H1 (cell line): ENCODE results near the gene OGFOD1. TPM values are rescaled to one million over a fixed set of nuclear protein-coding genes. Genes with fewer than 3 reads are reported as not detected.

Experiments
- CTCF ChIA-PET: fragments of 300-600 bp; sonication (Branson Sonifier 250); formaldehyde crosslinking; loops from one replicate; lab custom pipeline; 2021; ENCODE audit not compliant: partially characterized antibody; lab: Charles Lee
- POLR2A ChIA-PET: fragments of 300-600 bp; sonication (Branson Sonifier 250); formaldehyde crosslinking; loops from one replicate; lab custom pipeline; 2021; ENCODE audit warnings: inconsistent platforms; ENCODE audit not compliant: partially characterized antibody; lab: Charles Lee
- DNase-seq, 2 experiments: peaks; one replicate each; pipeline versions ENCODE4 v3.0.0 to v3.0.0-alpha.2; 2010 to 2022; ENCODE audit warnings: low spot score in 2 of 2, low read depth in 1 of 2, mixed read lengths in 1 of 2
- FAIRE-seq: peaks from 2 replicates; lab custom pipeline; 2011; peaks lifted over from hg19 to GRCh38; lab: Jason Lieb, UNC
- H2AFZ ChIP-seq: 2 replicates; pipeline ENCODE4 v1.8.1; 2012; ENCODE audit warnings: low read length, inconsistent platforms
- H2AK5ac ChIP-seq: 2 replicates; pipeline ENCODE4 v1.6.1; 2013; ENCODE audit warnings: low read depth, low read length
- H2BK120ac ChIP-seq: replicated peaks from 2 replicates; pipeline ENCODE3; 2013; ENCODE audit warnings: low read depth, low read length, inconsistent platforms
- H2BK12ac ChIP-seq: 2 replicates; pipeline ENCODE4 v1.6.1; 2013; ENCODE audit warnings: low read depth, low read length
- H2BK15ac ChIP-seq: 2 replicates; pipeline ENCODE4 v1.6.1; 2013; ENCODE audit warnings: low read length
- H2BK20ac ChIP-seq: 2 replicates; pipeline ENCODE4 v1.6.1; 2013; ENCODE audit warnings: low read length
- H2BK5ac ChIP-seq: 2 replicates; pipeline ENCODE4 v1.6.1; 2013; ENCODE audit warnings: low read depth, low read length
- H3K14ac ChIP-seq: 2 replicates; pipeline ENCODE4 v1.6.1; 2013; ENCODE audit warnings: inconsistent platforms; ENCODE audit not compliant: insufficient read length
- H3K18ac ChIP-seq: 2 replicates; pipeline ENCODE4 v1.6.1; 2013; ENCODE audit warnings: low read length; ENCODE audit errors: extremely low read depth
- H3K23ac ChIP-seq: 2 replicates; pipeline ENCODE4 v1.6.1; 2013; ENCODE audit warnings: inconsistent platforms; ENCODE audit not compliant: insufficient read length
- H3K23me2 ChIP-seq: 2 replicates; pipeline ENCODE4 v1.6.1; 2013; ENCODE audit warnings: low read depth, low read length
- H3K27ac ChIP-seq: 2 replicates; pipeline ENCODE4 v1.6.1; 2011; ENCODE audit warnings: low read depth, low read length, inconsistent platforms
- H3K27me3 ChIP-seq, 4 experiments: replicated peaks in 1 of 4; 1 replicate in 1 of 4; 2 replicates in 3 of 4; pipeline versions ENCODE4 v1.6.1 to v1.8.1; 2011 to 2013; ENCODE audit warnings: low read length in 3 of 4, mild to moderate bottlenecking in 3 of 4, inconsistent platforms in 2 of 4, mixed read lengths in 2 of 4, moderate library complexity in 1 of 4; ENCODE audit not compliant: control insufficient read depth in 3 of 4, insufficient read depth in 3 of 4; ENCODE audit errors: extremely low read depth in 1 of 4
- H3K36me3 ChIP-seq, 4 experiments: 2 replicates each; pipeline versions ENCODE4 v1.6.1 to v1.8.1; 2011 to 2013; ENCODE audit warnings: mild to moderate bottlenecking in 4 of 4, low read length in 3 of 4, moderate library complexity in 2 of 4, control low read depth in 1 of 4, inconsistent platforms in 1 of 4; ENCODE audit not compliant: insufficient read depth in 4 of 4, control insufficient read depth in 2 of 4
- H3K4ac ChIP-seq: replicated peaks from 2 replicates; pipeline ENCODE3; 2013; ENCODE audit warnings: low read length, low read depth, mixed read lengths, inconsistent platforms; ENCODE audit not compliant: insufficient read length
- H3K4me1 ChIP-seq, 4 experiments: replicated peaks in 1 of 4; 1 replicate in 1 of 4; 2 replicates in 3 of 4; pipeline versions ENCODE4 v1.6.1 to v1.8.1; 2011 to 2013; ENCODE audit warnings: low read length in 3 of 4, inconsistent platforms in 2 of 4, mixed read lengths in 1 of 4; ENCODE audit not compliant: insufficient read depth in 4 of 4, control insufficient read depth in 3 of 4
- H3K4me2 ChIP-seq, 2 experiments: 2 replicates each; pipeline versions ENCODE4 v1.6.1 to v1.8.1; 2011 to 2013; ENCODE audit warnings: low read depth in 2 of 2, low read length in 2 of 2, control low read depth in 1 of 2, inconsistent platforms in 1 of 2, mild to moderate bottlenecking in 1 of 2; ENCODE audit not compliant: insufficient read depth in 1 of 2
- H3K4me3 ChIP-seq, 4 experiments: fragments of 200-600, 300-600 bp in 1 of 4; sonication (generic), shearing (Covaris generic), sonication (Bioruptor Twin) in 1 of 4; 2 replicates each; pipeline versions ENCODE4 v1.5.1 to v1.8.1; 2011 to 2016; ENCODE audit warnings: low read length in 4 of 4, low read depth in 3 of 4, control low read depth in 2 of 4, inconsistent platforms in 2 of 4, mild to moderate bottlenecking in 2 of 4, mixed read lengths in 1 of 4, moderate library complexity in 1 of 4; ENCODE audit not compliant: insufficient read depth in 2 of 4; ENCODE audit errors: extremely low read depth in 1 of 4
- H3K56ac ChIP-seq: replicated peaks from 2 replicates; pipeline ENCODE3; 2013; ENCODE audit warnings: low read depth, mild to moderate bottlenecking, mixed read lengths, low read length, inconsistent platforms; ENCODE audit not compliant: insufficient read length
- H3K79me1 ChIP-seq: 2 replicates; pipeline ENCODE4 v1.6.1; 2013; ENCODE audit warnings: low read depth, low read length, control low read depth
- H3K79me2 ChIP-seq, 2 experiments: 2 replicates each; pipeline versions ENCODE4 v1.6.1 to v1.8.1; 2012 to 2013; ENCODE audit warnings: low read length in 2 of 2, mild to moderate bottlenecking in 2 of 2, inconsistent platforms in 1 of 2; ENCODE audit not compliant: insufficient read depth in 2 of 2, control insufficient read depth in 1 of 2
- H3K9ac ChIP-seq, 4 experiments: replicated peaks in 1 of 4; 1 replicate in 1 of 4; 2 replicates in 3 of 4; pipeline versions ENCODE4 v1.6.1 to v1.8.1; 2011 to 2013; ENCODE audit warnings: low read depth in 3 of 4, low read length in 3 of 4, control low read depth in 2 of 4, mild to moderate bottlenecking in 2 of 4, moderate library complexity in 2 of 4, inconsistent platforms in 1 of 4; ENCODE audit errors: extremely low read depth in 1 of 4
- H3K9me3 ChIP-seq, 2 experiments: 2 replicates each; pipeline versions ENCODE4 v1.6.1 to v1.8.1; 2012 to 2013; ENCODE audit warnings: mild to moderate bottlenecking in 2 of 2, moderate library complexity in 2 of 2, control low read depth in 1 of 2, inconsistent platforms in 1 of 2, low read depth in 1 of 2, low read length in 1 of 2, mixed read lengths in 1 of 2; ENCODE audit not compliant: insufficient read depth in 2 of 2
- H4K20me1 ChIP-seq, 2 experiments: replicated peaks in 1 of 2; 2 replicates each; pipeline versions ENCODE3 to v1.8.1; 2011 to 2013; ENCODE audit warnings: inconsistent platforms in 2 of 2, low read length in 2 of 2, mild to moderate bottlenecking in 1 of 2; ENCODE audit not compliant: insufficient read depth in 2 of 2, control insufficient read depth in 1 of 2
- H4K5ac ChIP-seq: 2 replicates; pipeline ENCODE4 v1.6.1; 2013; ENCODE audit warnings: low read length, low read depth, mixed read lengths, inconsistent platforms; ENCODE audit not compliant: insufficient read length
- H4K8ac ChIP-seq: 2 replicates; pipeline ENCODE4 v1.8.0; 2013; ENCODE audit warnings: mild to moderate bottlenecking, moderate library complexity, low read length, inconsistent platforms; ENCODE audit not compliant: insufficient read depth; ENCODE audit errors: extremely low read depth
- H4K91ac ChIP-seq: replicated peaks from 2 replicates; pipeline ENCODE3; 2013; ENCODE audit warnings: low read length, mixed read lengths, inconsistent platforms; ENCODE audit not compliant: insufficient read length
- BRCA1 ChIP-seq: IDR thresholded peaks from 2 replicates; pipeline ENCODE4 v1.6.1; 2012; ENCODE audit warnings: low read depth, low read length, improper control_type of control experiment
- TCF12 ChIP-seq: IDR thresholded peaks from 2 replicates; pipeline ENCODE4 v1.6.1; 2011; ENCODE audit warnings: low read depth, mild to moderate bottlenecking, low read length
- WGBS, 2 experiments: shearing (Covaris generic) in 1 of 2; methylation state at CpG; one replicate each; pipeline versions ENCODE4 v1.1.6 to v1.1.7; 2013 to 2015; ENCODE audit warnings: low lambda C conversion rate in 2 of 2, mixed read lengths in 2 of 2, inconsistent platforms in 1 of 2, low coverage in 1 of 2, missing lambda C conversion rate in 1 of 2; ENCODE audit not compliant: insufficient replicate concordance in 2 of 2, insufficient coverage in 1 of 2, insufficient read length in 1 of 2; ENCODE audit errors: extremely low coverage in 1 of 2, missing lambda C conversion rate in 1 of 2; 5-methylcytosine and 5-hydroxymethylcytosine counted together
- polyA plus RNA-seq, 7 experiments: library from polyadenylated mRNA; depleted of rRNA in 3 of 7; stranded (reverse) in 5 of 7; unstranded in 2 of 7; fragments of >200 nt in 5 of 7; fragments of 200-250 nt in 2 of 7; gene quantifications; 1 replicate in 5 of 7; 2 replicates in 1 of 7; 4 replicates in 1 of 7; pipeline versions ENCODE4 v1.2.1 to v1.2.3, GENCODE V29; 2011 to 2013; ENCODE audit warnings: missing spikeins in 2 of 7, mixed read lengths in 2 of 7
- total RNA-seq: library from RNA; stranded (reverse); fragmentation: NEBNext Ultra II Directional; extraction: Animal tissue kit (Norgen Biotek cat#: 25700); gene quantifications from 2 replicates; pipeline ENCODE4 v1.2.1, GENCODE V29; 2021
- TF ChIP-seq, protein P1 (sequence below): IDR thresholded peaks from 2 replicates; pipeline ENCODE4 v1.6.1; 2011; ENCODE audit warnings: low read depth, mild to moderate bottlenecking, low read length; ENCODE audit not compliant: insufficient read depth

OGFOD1 gene
- total and polyA plus RNA-seq, 2 of the 8 experiments (the other 6 are each of a cell fraction or from before 2014, with no cell fraction given), result 24.6 to 61.4 TPM

DNA sequence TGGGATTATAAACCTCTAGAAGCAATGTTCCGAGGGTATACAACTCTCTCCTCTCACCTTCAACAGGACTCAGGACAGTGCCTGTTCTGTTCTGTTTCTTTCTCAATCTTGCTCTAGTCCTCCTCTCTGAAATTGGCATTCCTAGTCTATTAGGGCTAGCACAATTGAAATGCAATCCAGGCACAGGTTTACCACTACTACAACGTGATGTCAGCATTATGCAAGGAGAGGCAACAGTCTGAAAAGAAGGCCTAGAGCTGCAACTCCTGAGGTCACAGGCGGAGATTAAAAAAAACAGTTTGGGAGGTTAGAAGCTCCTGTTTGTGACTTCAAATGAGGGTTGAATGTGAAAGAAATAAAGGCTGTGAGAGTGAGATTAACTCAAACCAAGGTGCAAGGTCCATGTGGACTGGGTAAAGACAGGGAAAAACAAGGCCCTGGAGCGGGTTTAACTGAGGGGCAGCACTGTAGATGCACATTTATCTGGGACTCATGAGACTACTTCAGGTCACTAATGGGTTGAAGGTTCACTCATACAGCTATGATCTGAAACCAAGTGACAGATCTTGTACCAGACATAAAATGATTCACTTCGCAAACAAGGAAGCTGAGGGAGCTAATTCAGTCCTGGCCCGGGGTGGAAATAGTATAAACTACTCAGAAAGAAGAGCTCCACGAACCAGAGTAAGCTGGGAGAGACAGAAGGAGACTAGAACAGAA, 42.8 kb upstream of the OGFOD1 start:
- no peaks in the 10 kb centered on the region for H3K79me1 ChIP-seq
- FAIRE-seq (no peak), DNase-seq (no peak)
- H3K18ac ChIP-seq, result no peak overlapping the region
- no peaks in the 10 kb centered on the region for H4K20me1 ChIP-seq
- H4K91ac ChIP-seq, result no peak overlapping the region
- no peak overlapping the region for H2BK15ac ChIP-seq
- no peak overlapping the region for H3K23ac ChIP-seq
- H2BK5ac ChIP-seq, result no peak overlapping the region
- H4K5ac ChIP-seq, result no peak overlapping the region
- no peaks in the 10 kb centered on the region for H3K79me2 ChIP-seq
- TF ChIP-seq, protein P1, sequence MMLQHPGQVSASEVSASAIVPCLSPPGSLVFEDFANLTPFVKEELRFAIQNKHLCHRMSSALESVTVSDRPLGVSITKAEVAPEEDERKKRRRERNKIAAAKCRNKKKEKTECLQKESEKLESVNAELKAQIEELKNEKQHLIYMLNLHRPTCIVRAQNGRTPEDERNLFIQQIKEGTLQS, result no peak
- no peak for TF ChIP-seq BRCA1
- TF ChIP-seq TCF12, result no peak
- no peaks in the 10 kb centered on the region for H3K9me3 ChIP-seq
- no peak overlapping the region for H3K4ac ChIP-seq
- peaks cover 0 to 6% (median 3%) of the 10 kb centered on the region in 4 experiments; a peak in 4 of 8 replicates for H3K36me3 ChIP-seq
- H3K4me1 ChIP-seq, result no peaks in the 10 kb centered on the region
- H3K27me3 ChIP-seq, result no peaks in the 10 kb centered on the region
- no peak overlapping the region for H3K4me3 ChIP-seq
- no peak overlapping the region for H2BK12ac ChIP-seq
- no peak overlapping the region for H2BK20ac ChIP-seq
- no peak overlapping the region for H3K56ac ChIP-seq
- POLR2A ChIA-PET, result no interaction called here
- no peak overlapping the region for H3K27ac ChIP-seq
- no peak overlapping the region for H3K9ac ChIP-seq
- H4K8ac ChIP-seq, result no peak overlapping the region
- no peak overlapping the region for H2BK120ac ChIP-seq
- H3K23me2 ChIP-seq, result no peaks in the 10 kb centered on the region
- CTCF ChIA-PET, result interaction anchor here (0.9 to 1.2 kb wide), 2 partner anchors 9 to 10 kb away, joined by 3 to 4 read pairs; no protein-coding TSS in a partner anchor
- H3K14ac ChIP-seq, result no peak overlapping the region
- WGBS, 2 experiments, result 76% methylated on average over 7 of the region's 7 CpGs; no CpG with 5 or more reads in 1 of the 2 experiments
- no peak overlapping the region for H2AFZ ChIP-seq
- H2AK5ac ChIP-seq, result no peak overlapping the region
- no peak overlapping the region for H3K4me2 ChIP-seq
